HCT116 (cell line): Measurements from ENCODE around the gene ZNF581. TPM values are rescaled to one million over a fixed set of nuclear protein-coding genes. Genes with fewer than 3 reads are reported as not detected.

Experiments used
- ATAC-seq: fragments of 200-7000 bp; cut with Tn5 transposase; 2 replicates; pipeline ENCODE4 v1.9.1; 2020; ENCODE audit warnings: mild to moderate bottlenecking, moderate library complexity
- BruUV-seq: library from RNA; stranded (reverse); fragments of 400-500 nt; replicated peaks from 2 replicates; lab custom pipeline; 2021; lab: Mats Ljungman, UMichigan
- CTCF ChIA-PET: fragments of 300-600 bp; sonication (Branson Sonifier 250); formaldehyde crosslinking; loops from one replicate; lab custom pipeline; 2021; ENCODE audit warnings: antibody characterized with exemption; lab: Charles Lee
- POLR2A ChIA-PET: fragments of 300-600, 350-600 bp; sonication (Branson Sonifier 250); formaldehyde crosslinking; loops from one replicate; lab custom pipeline; 2021; ENCODE audit warnings: antibody characterized with exemption; lab: Charles Lee
- RAD21 ChIA-PET, 2 experiments: fragments of 300-600 bp; sonication (Branson Sonifier 250); formaldehyde crosslinking; loops; one replicate each; lab custom pipeline; 2023; ENCODE audit warnings: low total read pairs in 2 of 2; ENCODE audit not compliant: uncharacterized antibody in 2 of 2, unreplicated experiment in 2 of 2, low non-redundant PET in 1 of 2; lab: Charles Lee
- DNase-seq: peaks from one replicate; pipeline ENCODE4 v3.0.0-alpha.2; 2010; ENCODE audit warnings: low read depth, low spot score
- H2AFZ ChIP-seq: fragments of 200-600 bp; shearing (Covaris generic), sonication (generic); 2 replicates; pipeline ENCODE4 v1.6.1; 2017; ENCODE audit warnings: low read depth, mixed run types, mixed read lengths, antibody characterized with exemption, low read length; ENCODE audit not compliant: poor library complexity, severe bottlenecking
- H3K27ac ChIP-seq: 2 replicates; pipeline ENCODE4 v1.5.1; 2012; ENCODE audit warnings: low read depth, low read length
- H3K27me3 ChIP-seq: fragments of 200-600 bp; sonication (generic); 2 replicates; pipeline ENCODE4 v1.6.1; 2016; ENCODE audit warnings: mixed run types, low read length, mixed read lengths; ENCODE audit not compliant: insufficient read depth
- H3K36me3 ChIP-seq, 2 experiments: fragments of 200-500 bp in 1 of 2; fragments of 200-600 bp in 1 of 2; sonication (Bioruptor generic) in 1 of 2; sonication (generic) in 1 of 2; 2 replicates each; pipeline versions ENCODE4 v1.5.1 to v1.6.1; 2014 to 2016; ENCODE audit warnings: low read length in 2 of 2, inconsistent platforms in 1 of 2, mixed read lengths in 1 of 2, mixed run types in 1 of 2; ENCODE audit not compliant: insufficient read depth in 2 of 2, control insufficient read depth in 1 of 2
- H3K4me1 ChIP-seq, 2 experiments: fragments of 200-600 bp in 1 of 2; sonication (generic) in 1 of 2; 2 replicates each; pipeline versions ENCODE4 v1.5.1 to v1.6.1; 2012 to 2017; ENCODE audit warnings: low read length in 2 of 2, inconsistent platforms in 1 of 2, mild to moderate bottlenecking in 1 of 2, mixed read lengths in 1 of 2, mixed run types in 1 of 2, moderate library complexity in 1 of 2; ENCODE audit not compliant: insufficient read depth in 2 of 2, control insufficient read depth in 1 of 2
- H3K4me2 ChIP-seq: fragments of 200-600 bp; sonication (generic); 2 replicates; pipeline ENCODE4 v1.6.1; 2017; ENCODE audit warnings: mixed run types, low read length, mixed read lengths
- H3K4me3 ChIP-seq, 2 experiments: fragments of 200-600 bp in 1 of 2; sonication (generic) in 1 of 2; replicated peaks in 1 of 2; 2 replicates each; pipeline ENCODE4 v1.5.1; 2011 to 2016; ENCODE audit warnings: low read length in 2 of 2, control low read depth in 1 of 2, low read depth in 1 of 2, mild to moderate bottlenecking in 1 of 2, mixed read lengths in 1 of 2, mixed run types in 1 of 2
- H3K79me2 ChIP-seq: fragments of 200-600 bp; sonication (generic); 2 replicates; pipeline ENCODE4 v1.6.1; 2017; ENCODE audit warnings: mild to moderate bottlenecking, mixed run types, low read length, moderate library complexity, mixed read lengths; ENCODE audit not compliant: insufficient read depth
- H3K9ac ChIP-seq: fragments of 200-600 bp; sonication (generic); 2 replicates; pipeline ENCODE4 v1.6.1; 2016; ENCODE audit warnings: low read length, mixed read lengths
- H3K9me2 ChIP-seq: fragments of 200-600 bp; sonication (generic), shearing (Covaris generic); 2 replicates; pipeline ENCODE4 v1.6.1; 2017; ENCODE audit warnings: mixed run types, mild to moderate bottlenecking, moderate library complexity; ENCODE audit not compliant: insufficient read depth
- H3K9me3 ChIP-seq, 2 experiments: fragments of 200-500 bp in 1 of 2; fragments of 200-600 bp in 1 of 2; sonication (Bioruptor generic) in 1 of 2; sonication (generic) in 1 of 2; 2 replicates each; pipeline ENCODE4 v1.6.1; 2014 to 2017; ENCODE audit warnings: low read length in 2 of 2, mixed read lengths in 2 of 2, inconsistent platforms in 1 of 2, low read depth in 1 of 2, mild to moderate bottlenecking in 1 of 2, mixed run types in 1 of 2, moderate library complexity in 1 of 2; ENCODE audit not compliant: control insufficient read depth in 1 of 2, insufficient read depth in 1 of 2
- H4K20me1 ChIP-seq: fragments of 200-600 bp; sonication (generic), shearing (Covaris generic); 2 replicates; pipeline ENCODE4 v1.6.1; 2017; ENCODE audit warnings: mixed run types, mild to moderate bottlenecking, moderate library complexity; ENCODE audit not compliant: insufficient read depth
- CBX3 ChIP-seq: IDR thresholded peaks from 2 replicates; pipeline ENCODE4 v1.6.1; 2012; ENCODE audit warnings: low read depth
- CEBPB ChIP-seq: IDR thresholded peaks from 2 replicates; pipeline ENCODE4 v1.6.1; 2012; ENCODE audit warnings: low read depth
- CTCF ChIP-seq, 3 experiments: fragments of 200-600 bp in 1 of 3; sonication (generic) in 1 of 3; IDR thresholded peaks in 2 of 3; conservative IDR thresholded peaks in 1 of 3; 2 replicates each; pipeline ENCODE4 v1.5.1; 2012 to 2017; ENCODE audit warnings: low read depth in 2 of 3, low read length in 2 of 3, antibody characterized with exemption in 1 of 3, borderline replicate concordance in 1 of 3, control low read depth in 1 of 3, mild to moderate bottlenecking in 1 of 3, mixed read lengths in 1 of 3, mixed run types in 1 of 3, moderate library complexity in 1 of 3; ENCODE audit not compliant: insufficient read depth in 1 of 3
- EGR1 ChIP-seq: IDR thresholded peaks from 2 replicates; pipeline ENCODE4 v1.6.1; 2012; ENCODE audit warnings: low read depth
- EZH2 ChIP-seq: fragments of 200-600 bp; sonication (generic); IDR thresholded peaks from 2 replicates; pipeline ENCODE4 v1.6.1; 2017; ENCODE audit warnings: antibody characterized with exemption, mixed run types
- EZH2phosphoT487 ChIP-seq: fragments of 200-600 bp; IDR thresholded peaks from 2 replicates; pipeline ENCODE4 v1.6.1; 2018; ENCODE audit warnings: antibody characterized with exemption, borderline replicate concordance
- FOSL1 ChIP-seq: IDR thresholded peaks from 2 replicates; pipeline ENCODE4 v1.6.1; 2012; ENCODE audit warnings: low read depth
- POLR2A ChIP-seq: IDR thresholded peaks from 2 replicates; pipeline ENCODE4 v1.7.0; 2011; ENCODE audit warnings: borderline replicate concordance; ENCODE audit not compliant: insufficient read depth, insufficient read length; ENCODE audit errors: extremely low read depth
- TCF7L2 ChIP-seq: IDR thresholded peaks from 2 replicates; pipeline ENCODE4 v1.7.0; 2011; ENCODE audit warnings: borderline replicate concordance, inconsistent platforms; ENCODE audit not compliant: insufficient read depth, insufficient read length; ENCODE audit errors: extremely low read depth
- ZFX ChIP-seq: fragments of 450-650 bp; IDR thresholded peaks from 2 replicates; pipeline ENCODE4 v1.6.1; 2017
- ZNF274 ChIP-seq: fragments of 200-500 bp; sonication (Bioruptor generic); IDR thresholded peaks from 2 replicates; pipeline ENCODE4 v1.6.1; 2014; ENCODE audit warnings: mild to moderate bottlenecking, low read depth, low read length, inconsistent platforms
- intact Hi-C: fragments of 100-400 bp; cut with micrococcal nuclease; formaldehyde crosslinking; loops from 2 replicates; pipeline ENCODE4 v1.10.0; 2022
- total RNA-seq: library from RNA; stranded (reverse); gene quantifications from one replicate; pipeline ENCODE4 v1.2.1, GENCODE V29; 2021; ENCODE audit not compliant: unreplicated experiment
- TF ChIP-seq, protein P1 (sequence below): IDR thresholded peaks from 2 replicates; pipeline ENCODE4 v1.6.1; 2012; ENCODE audit warnings: low read depth
- TF ChIP-seq, protein P2 (sequence below): IDR thresholded peaks from 2 replicates; pipeline ENCODE4 v1.6.1; 2012

The ZNF581 gene
- total RNA-seq, 1 experiment from 2014 or later = 44.4 TPM

DNA sequence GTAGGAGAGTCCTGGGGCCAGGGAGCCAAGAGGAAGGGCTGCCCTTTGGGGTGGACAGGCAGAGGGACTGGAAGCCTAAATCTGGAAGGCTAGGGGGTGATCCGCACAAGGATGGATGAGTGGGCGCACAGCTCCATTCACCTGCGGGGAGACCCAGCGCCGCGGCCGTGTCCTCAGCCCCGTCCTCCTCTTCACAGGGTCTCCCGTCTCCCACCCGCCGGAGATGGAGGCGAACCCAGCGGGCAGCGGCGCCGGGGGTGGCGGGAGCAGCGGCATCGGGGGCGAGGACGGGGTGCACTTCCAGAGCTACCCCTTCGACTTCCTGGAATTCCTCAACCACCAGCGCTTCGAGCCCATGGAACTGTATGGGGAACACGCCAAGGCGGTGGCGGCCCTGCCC, 30.1 kb upstream of the ZNF581 start:
- Histone ChIP-seq H3K4me2 (no peak overlapping the region), H3K79me2 (peaks cover 26% of the 10 kb centered on the region; the same call in 1 of the 2 replicates), H4K20me1 (no peaks in the 10 kb centered on the region), H3K27ac (no peak overlapping the region), H3K4me1 (no peaks in the 10 kb centered on the region), H3K36me3 (peaks cover 8 to 14% of the 10 kb centered on the region in 2 experiments; a peak in 3 of 4 replicates), H3K9me2 (no peaks in the 10 kb centered on the region), H3K4me3 (no peak overlapping the region), H3K27me3 (no peaks in the 10 kb centered on the region), H2AFZ (no peak overlapping the region), H3K9me3 (no peaks in the 10 kb centered on the region), H3K9ac (no peak overlapping the region)
- intact Hi-C loops = no loop called here
- CTCF ChIA-PET = no interaction called here
- DNase-seq (no peak), ATAC-seq (no peak)
- BruUV-seq = no TSS peak
- RAD21 ChIA-PET = no interaction called here
- TF ChIP-seq, protein P1, sequence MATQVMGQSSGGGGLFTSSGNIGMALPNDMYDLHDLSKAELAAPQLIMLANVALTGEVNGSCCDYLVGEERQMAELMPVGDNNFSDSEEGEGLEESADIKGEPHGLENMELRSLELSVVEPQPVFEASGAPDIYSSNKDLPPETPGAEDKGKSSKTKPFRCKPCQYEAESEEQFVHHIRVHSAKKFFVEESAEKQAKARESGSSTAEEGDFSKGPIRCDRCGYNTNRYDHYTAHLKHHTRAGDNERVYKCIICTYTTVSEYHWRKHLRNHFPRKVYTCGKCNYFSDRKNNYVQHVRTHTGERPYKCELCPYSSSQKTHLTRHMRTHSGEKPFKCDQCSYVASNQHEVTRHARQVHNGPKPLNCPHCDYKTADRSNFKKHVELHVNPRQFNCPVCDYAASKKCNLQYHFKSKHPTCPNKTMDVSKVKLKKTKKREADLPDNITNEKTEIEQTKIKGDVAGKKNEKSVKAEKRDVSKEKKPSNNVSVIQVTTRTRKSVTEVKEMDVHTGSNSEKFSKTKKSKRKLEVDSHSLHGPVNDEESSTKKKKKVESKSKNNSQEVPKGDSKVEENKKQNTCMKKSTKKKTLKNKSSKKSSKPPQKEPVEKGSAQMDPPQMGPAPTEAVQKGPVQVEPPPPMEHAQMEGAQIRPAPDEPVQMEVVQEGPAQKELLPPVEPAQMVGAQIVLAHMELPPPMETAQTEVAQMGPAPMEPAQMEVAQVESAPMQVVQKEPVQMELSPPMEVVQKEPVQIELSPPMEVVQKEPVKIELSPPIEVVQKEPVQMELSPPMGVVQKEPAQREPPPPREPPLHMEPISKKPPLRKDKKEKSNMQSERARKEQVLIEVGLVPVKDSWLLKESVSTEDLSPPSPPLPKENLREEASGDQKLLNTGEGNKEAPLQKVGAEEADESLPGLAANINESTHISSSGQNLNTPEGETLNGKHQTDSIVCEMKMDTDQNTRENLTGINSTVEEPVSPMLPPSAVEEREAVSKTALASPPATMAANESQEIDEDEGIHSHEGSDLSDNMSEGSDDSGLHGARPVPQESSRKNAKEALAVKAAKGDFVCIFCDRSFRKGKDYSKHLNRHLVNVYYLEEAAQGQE = no peak
- TF ChIP-seq CEBPB = no peak
- POLR2A ChIA-PET = interaction anchor here (1.1 kb wide), 1 partner anchor 11 kb away, joined by 3 read pairs; the partner anchor contains the start of gene ZNF784

- H2AFZ ChIP-seq = no peak overlapping the region
- no peaks in the 10 kb centered on the region for H4K20me1 ChIP-seq
- H3K9ac ChIP-seq = no peak overlapping the region
- H3K4me1 ChIP-seq = no peaks in the 10 kb centered on the region
- TF ChIP-seq EZH2phosphoT487 (no peak), EZH2 (no peak), CEBPB (no peak), TCF7L2 (no peak), POLR2A (no peak), ZNF274 (no peak), ZFX (no peak), CTCF (IDR thresholded peaks at IDR 0.05 in 2 of 3, conservative IDR thresholded peaks at IDR 0.05 in 1 of 3; ENCODE audit: borderline replicate concordance in 1 of 3, insufficient read depth in 1 of 3, low read depth in 2 of 3, low read length in 2 of 3) (no peak), FOSL1 (no peak), EGR1 (no peak), CBX3 (no peak)
- TF ChIP-seq, protein P2, sequence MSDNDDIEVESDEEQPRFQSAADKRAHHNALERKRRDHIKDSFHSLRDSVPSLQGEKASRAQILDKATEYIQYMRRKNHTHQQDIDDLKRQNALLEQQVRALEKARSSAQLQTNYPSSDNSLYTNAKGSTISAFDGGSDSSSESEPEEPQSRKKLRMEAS = no peak
- no peaks in the 10 kb centered on the region for H3K9me2 ChIP-seq
- no TSS peak for BruUV-seq
- no peaks in the 10 kb centered on the region for H3K9me3 ChIP-seq
- ChIA-PET RAD21 (no interaction called here), CTCF (no interaction called here), POLR2A (no interaction called here)
- intact Hi-C loops = no loop called here
- ATAC-seq (no peak), DNase-seq (no peak)
- H3K27me3 ChIP-seq = no peaks in the 10 kb centered on the region
- peaks cover 8 to 9% of the 10 kb centered on the region in 2 experiments; a peak in 3 of 4 replicates for H3K36me3 ChIP-seq
- no peak overlapping the region for H3K27ac ChIP-seq
- peaks cover 19% of the 10 kb centered on the region; the same call in 1 of the 2 replicates for H3K79me2 ChIP-seq
- no peak overlapping the region for H3K4me3 ChIP-seq
- no peak overlapping the region for H3K4me2 ChIP-seq
Observed at GRCh38 chr19:55613930-55614710, 29.3 kb upstream of the ZNF581 start.
